ENCODE measurements around the gene GLRA1.
"Not testable (repeated sequence)": the region's sequence is repeated elsewhere in the genome, so short reads cannot be mapped to it uniquely, and the experiment has no call there.

The GLRA1 gene

DNA sequence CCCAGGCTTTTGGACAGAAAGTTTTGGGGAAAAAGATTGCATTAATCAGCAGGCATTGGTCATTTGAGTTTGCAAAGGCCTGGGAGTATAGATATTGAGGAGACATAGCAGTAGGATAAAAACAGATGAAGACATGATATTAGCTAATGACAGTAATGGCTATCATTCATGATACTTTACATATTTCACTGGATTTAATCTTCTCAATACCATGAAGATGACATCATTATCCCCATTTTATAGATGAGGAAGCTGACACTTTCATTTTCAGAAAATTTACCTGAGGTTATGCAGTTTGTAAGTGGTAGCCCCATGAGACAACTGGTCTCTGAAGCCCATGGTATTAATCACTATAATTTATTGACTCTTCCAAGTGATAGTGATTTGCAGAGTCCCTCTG, 23.0 kb downstream of the GLRA1 start:
- H3K4me3 ChIP-seq (replicated peaks; ENCODE audit: low read depth, low read length): no peak overlapping the region
- DNase-seq (ENCODE audit: extremely low read depth, low read depth): no peak
- TF ChIP-seq, protein P1, sequence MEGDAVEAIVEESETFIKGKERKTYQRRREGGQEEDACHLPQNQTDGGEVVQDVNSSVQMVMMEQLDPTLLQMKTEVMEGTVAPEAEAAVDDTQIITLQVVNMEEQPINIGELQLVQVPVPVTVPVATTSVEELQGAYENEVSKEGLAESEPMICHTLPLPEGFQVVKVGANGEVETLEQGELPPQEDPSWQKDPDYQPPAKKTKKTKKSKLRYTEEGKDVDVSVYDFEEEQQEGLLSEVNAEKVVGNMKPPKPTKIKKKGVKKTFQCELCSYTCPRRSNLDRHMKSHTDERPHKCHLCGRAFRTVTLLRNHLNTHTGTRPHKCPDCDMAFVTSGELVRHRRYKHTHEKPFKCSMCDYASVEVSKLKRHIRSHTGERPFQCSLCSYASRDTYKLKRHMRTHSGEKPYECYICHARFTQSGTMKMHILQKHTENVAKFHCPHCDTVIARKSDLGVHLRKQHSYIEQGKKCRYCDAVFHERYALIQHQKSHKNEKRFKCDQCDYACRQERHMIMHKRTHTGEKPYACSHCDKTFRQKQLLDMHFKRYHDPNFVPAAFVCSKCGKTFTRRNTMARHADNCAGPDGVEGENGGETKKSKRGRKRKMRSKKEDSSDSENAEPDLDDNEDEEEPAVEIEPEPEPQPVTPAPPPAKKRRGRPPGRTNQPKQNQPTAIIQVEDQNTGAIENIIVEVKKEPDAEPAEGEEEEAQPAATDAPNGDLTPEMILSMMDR (IDR thresholded peaks at IDR 0.05; ENCODE audit: low read depth, low read length, missing control alignments): no peak

DNA sequence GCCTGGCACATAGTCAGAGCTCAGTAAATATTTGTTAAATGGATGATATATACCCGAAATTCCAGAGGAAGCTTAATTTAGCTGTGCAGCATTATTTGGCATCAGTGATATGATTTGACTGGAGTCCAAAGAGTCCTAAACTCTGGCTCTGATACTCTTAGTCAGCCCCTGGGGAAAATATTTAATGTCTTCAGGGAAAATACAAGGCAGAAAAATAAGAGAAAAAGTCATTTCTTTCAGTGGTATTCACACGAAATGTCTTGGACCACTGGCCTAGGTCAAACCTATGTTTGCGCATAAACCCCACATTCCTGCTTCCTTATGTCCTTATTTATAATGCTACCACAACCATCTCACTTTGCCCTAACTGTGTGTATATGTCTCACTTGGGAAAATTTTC, 23.8 kb downstream of the GLRA1 start:
- TF ChIP-seq, protein P1 (IDR thresholded peaks at IDR 0.05; ENCODE audit: low read depth, low read length, missing control alignments): no peak
- no peak overlapping the region for H3K4me3 ChIP-seq (replicated peaks; ENCODE audit: low read depth, low read length)
- DNase-seq (ENCODE audit: extremely low read depth, low read depth): no peak

DNA sequence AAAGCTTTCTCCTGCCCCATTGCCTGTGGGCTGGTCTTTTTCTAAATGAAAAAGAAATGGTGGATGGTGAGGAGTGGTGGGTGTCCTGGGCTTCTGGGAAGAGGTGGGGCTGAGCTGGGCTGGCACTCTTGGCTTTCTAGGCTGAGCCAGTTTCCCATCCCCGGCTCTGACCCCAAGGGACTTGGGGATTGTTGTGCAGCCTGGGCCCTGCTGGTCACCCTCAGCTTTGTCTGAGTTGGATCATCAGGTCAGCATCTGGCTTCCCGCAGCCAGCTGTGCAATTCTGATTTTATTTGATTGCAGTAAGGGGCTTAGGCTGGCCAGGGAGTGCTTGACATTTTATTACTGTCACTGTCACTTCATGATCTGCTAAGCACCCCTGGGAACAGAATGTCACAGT, 25.3 kb downstream of the GLRA1 start:
- no peak for DNase-seq (ENCODE audit: extremely low read depth, low read depth)
- H3K4me3 ChIP-seq (replicated peaks; ENCODE audit: low read depth, low read length): no peak overlapping the region
- TF ChIP-seq, protein P1 (IDR thresholded peaks at IDR 0.05; ENCODE audit: low read depth, low read length, missing control alignments): no peak

DNA sequence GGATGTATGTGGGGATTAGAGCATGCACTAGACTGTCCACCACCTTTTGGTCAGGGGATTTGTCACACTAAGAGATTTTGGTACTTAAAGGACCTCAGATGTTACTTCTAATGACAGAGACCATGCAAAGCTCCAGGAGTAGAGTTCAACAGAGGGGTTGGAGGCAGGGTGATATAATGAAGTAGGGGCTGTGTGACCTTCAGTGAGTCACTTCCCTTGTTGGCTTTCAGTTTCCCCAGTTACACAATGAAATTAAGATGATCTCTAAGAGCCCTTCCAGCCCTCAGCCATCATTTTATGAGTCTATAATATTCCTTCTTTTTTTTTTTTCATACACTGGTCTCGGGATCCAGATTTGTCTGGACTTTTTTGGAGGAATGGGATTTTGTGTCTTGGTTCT, 26.8 kb downstream of the GLRA1 start:
- H3K4me3 ChIP-seq (replicated peaks; ENCODE audit: low read depth, low read length): no peak overlapping the region
- TF ChIP-seq, protein P1 (IDR thresholded peaks at IDR 0.05; ENCODE audit: low read depth, low read length, missing control alignments): no peak
- DNase-seq (ENCODE audit: extremely low read depth, low read depth): no peak

DNA sequence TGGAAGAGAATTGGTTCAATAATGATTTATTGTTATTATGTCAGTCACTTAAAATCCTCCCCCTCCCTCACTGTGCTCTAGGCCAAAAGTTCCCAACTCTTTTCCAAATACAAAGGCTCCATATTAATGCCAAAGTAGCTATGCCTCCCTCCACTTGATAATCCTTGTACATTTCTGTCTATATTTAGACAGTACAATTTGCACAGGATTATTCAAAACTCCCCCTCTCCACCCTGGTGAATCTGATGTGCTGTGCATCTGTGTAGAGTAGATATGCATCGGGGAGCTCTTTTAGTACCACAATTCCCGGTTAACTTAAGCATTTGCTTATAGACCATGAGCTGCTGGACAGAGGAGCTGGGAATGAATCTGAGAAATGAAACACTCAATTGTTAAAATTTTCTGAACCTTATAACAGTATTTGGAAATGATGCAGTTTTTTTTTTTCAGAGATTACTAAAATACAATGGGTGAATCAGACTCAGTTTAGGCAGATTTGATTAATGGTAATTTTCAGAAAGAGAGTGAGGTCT, 27.6 kb downstream of the GLRA1 start:
- DNase-seq (ENCODE audit: extremely low read depth, low read depth): no peak

DNA sequence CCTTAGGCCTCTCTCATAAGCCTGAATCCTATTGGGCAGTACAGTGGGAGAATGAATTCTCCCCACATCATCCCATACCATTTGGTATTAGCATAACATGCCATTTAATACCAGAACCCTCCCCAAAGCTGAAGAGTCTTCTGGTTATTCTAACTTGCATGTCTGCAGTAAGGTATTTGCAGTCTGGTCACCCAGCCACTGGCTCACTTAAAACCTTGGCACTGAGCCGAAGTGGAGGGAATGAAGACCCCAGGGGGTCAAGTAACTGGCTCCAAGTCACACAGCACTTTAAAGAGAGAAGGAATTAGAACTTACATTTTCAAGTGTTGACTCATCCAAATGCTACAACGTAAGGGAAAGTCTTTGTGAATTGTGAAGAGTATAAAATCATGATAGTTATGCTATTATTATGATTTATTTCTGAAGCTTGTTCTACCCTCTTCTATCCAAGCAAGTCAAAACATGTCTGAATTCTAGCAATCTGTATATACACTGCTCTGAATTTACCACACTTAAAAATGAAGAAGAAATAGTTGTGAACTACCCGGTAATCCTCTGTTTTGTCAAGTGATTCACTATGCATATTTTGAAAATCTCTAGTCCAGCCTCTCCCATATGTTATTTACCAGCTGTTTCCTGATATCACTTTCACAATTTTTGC, 28.5 kb downstream of the GLRA1 start:
- TF ChIP-seq, protein P1 (IDR thresholded peaks at IDR 0.05; ENCODE audit: low read depth, low read length, missing control alignments): no peak
- no peak overlapping the region for H3K4me3 ChIP-seq (replicated peaks; ENCODE audit: low read depth, low read length)
- peak; percentile 58 for DNase-seq (ENCODE audit: extremely low read depth, low read depth)

More for the DNA sequence above, 27.6 kb downstream of the GLRA1 start:
- TF ChIP-seq, protein P1 (IDR thresholded peaks at IDR 0.05; ENCODE audit: low read depth, low read length, missing control alignments): no peak
- H3K4me3 ChIP-seq (replicated peaks; ENCODE audit: low read depth, low read length): no peak overlapping the region

DNA sequence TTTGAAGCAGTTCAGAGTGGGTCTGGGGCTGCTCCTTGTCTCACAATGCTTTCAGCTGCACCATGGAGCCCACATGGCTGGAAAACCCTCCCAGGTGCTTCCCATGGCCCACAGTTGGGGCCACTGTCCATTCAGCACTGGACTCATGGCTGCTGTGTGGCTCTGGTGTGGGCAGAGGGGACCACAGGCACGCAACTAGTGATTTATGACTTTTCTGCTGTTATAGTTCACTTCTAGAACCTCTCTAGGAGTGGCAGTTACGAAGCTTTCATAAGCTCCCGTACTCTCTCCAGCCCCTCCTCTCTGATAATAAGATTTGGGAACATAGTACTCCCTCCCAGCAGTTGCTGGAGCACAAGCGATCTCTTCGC, 29.0 kb downstream of the GLRA1 start:
- TF ChIP-seq, protein P1 (IDR thresholded peaks at IDR 0.05; ENCODE audit: low read depth, low read length, missing control alignments): no peak
- DNase-seq (ENCODE audit: extremely low read depth, low read depth): no peak
- no peak overlapping the region for H3K4me3 ChIP-seq (replicated peaks; ENCODE audit: low read depth, low read length)

DNA sequence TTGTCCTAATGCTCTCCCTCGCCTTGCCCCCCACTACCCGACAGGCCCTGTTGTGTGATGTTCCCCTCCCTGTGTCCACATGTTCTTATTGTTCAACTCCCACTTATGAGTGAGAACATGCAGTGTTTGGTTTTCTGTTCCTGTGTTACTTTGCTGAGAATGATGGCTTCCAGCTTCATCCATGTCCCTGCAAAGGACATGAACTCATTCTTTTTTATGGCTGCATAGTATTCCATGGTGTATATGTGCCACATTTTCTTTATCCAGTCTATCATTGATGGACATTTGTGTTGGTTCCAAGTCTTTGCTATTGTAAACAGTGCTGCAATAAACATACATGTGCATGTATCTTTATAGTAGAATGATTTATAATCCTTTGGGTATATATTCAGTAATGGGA, 31.2 kb downstream of the GLRA1 start:
- not testable (repeated sequence) for DNase-seq (ENCODE audit: extremely low read depth, low read depth); H3K4me3 ChIP-seq (replicated peaks; ENCODE audit: low read depth, low read length)

Measured in HFF-Myc (cell line).